ENCODE measurements around the gene FKBP5.
"Not testable (repeated sequence)": the region's sequence is repeated elsewhere in the genome, so short reads cannot be mapped to it uniquely, and the experiment has no call there.

The FKBP5 gene

GRCh38 chr6:35687658-35688604 lies 784 bp downstream of the FKBP5 start:
- DNase-seq = peak; percentile 84

GRCh38 chr6:35686873-35687555 lies 1.7 kb downstream of the FKBP5 start:
- DNase-seq = no peak

- no peak for DNase-seq
These were observed 2.3 kb downstream of the FKBP5 start for GRCh38 chr6:35686436-35686835.

- DNase-seq = no peak
These were observed 5.4 kb downstream of the FKBP5 start for GRCh38 chr6:35683267-35683666.

- DNase-seq = no peak
These were observed 7.4 kb downstream of the FKBP5 start for GRCh38 chr6:35681298-35681697.

- DNase-seq = no peak
These were observed 9.3 kb downstream of the FKBP5 start for GRCh38 chr6:35679399-35679798.

- DNase-seq = no peak
These were observed 9.9 kb downstream of the FKBP5 start for GRCh38 chr6:35678814-35679213.

DNA sequence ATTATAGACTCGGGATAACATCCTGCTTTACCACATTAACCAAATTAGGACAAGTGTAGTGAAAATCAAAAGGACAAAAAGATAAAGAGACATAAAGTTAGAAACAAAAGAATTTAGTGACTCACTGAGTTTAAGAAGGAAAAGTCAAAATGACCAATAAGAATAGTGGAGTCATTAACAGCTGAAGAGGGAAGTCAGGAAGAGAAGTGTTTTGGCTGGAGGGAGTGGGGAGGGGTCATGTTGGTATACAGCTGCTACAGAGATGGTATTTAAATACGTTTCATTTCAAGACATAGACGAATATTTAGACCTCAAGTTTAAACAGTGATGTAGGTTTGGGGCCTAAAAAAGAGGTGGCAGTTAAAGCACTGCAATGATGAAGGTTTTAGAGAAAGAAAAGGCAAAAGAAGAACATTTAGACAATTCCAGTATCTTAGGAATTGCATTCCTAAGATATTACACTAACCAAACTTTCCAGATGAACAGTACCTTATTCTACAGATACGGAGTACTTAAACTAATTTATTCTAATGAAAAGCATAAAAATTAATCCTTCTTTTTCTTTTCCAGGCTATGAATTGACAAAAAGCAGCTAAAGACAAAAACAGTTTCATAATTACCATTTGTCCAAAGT lies 10.6 kb downstream of the FKBP5 start:
- no peak for DNase-seq

DNA sequence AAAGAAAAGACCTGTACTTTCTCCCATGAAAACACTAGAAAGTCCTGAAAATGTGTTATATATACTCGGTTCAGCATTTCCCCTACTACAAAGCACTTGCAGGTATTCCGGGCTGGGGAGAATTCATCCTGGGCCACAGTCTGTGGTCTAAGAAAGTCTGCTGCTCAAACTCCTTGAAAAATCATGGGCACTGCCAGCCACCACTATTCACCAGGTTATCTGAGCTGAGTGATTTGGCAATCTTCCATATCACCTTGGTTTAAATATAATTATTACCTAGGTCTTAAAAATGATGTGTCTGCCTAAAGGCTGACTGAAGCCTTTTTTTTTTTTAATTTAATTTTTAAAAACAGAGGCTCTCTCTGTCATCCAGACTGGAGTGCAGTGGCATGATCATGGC lies 11.3 kb downstream of the FKBP5 start:
- no peak for DNase-seq

DNA sequence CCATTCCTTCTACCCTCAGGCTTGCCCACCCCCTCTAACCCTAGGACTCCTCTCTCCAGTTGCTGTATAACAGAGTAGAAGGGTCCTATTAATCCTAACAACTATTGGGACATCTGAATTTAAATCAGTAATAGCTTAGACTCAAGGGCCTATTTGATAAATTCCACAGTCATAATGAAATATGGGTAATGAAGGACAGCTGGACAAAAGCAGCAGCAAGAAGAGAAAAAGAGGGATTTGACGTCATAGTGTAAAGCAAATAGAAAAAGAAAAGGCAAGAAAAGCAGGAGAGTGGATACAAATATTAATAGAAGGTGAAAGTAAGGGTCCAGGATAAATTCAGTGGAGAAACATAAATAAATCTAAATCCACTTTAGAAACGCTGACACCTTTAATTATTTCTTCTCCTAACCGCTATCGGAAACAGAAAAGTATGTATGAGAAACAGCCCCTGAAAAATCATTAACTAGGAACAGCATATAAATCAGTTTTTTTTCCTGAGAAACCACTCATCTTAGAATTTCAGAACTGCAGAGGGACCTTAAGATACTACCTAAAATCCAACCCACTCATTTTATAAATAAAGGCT lies 12.8 kb downstream of the FKBP5 start:
- DNase-seq = no peak

GRCh38 chr6:35674594-35674993 lies 14.1 kb downstream of the FKBP5 start:
- DNase-seq = no peak

- no peak for DNase-seq
These were observed 15.0 kb downstream of the FKBP5 start for GRCh38 chr6:35673755-35674154.

GRCh38 chr6:35673284-35673666 lies 15.4 kb downstream of the FKBP5 start:
- not testable (repeated sequence) for DNase-seq

GRCh38 chr6:35670453-35670852 lies 18.3 kb downstream of the FKBP5 start:
- not testable (repeated sequence) for DNase-seq

- DNase-seq = no peak
These were observed 19.2 kb downstream of the FKBP5 start for GRCh38 chr6:35669451-35670045.

DNA sequence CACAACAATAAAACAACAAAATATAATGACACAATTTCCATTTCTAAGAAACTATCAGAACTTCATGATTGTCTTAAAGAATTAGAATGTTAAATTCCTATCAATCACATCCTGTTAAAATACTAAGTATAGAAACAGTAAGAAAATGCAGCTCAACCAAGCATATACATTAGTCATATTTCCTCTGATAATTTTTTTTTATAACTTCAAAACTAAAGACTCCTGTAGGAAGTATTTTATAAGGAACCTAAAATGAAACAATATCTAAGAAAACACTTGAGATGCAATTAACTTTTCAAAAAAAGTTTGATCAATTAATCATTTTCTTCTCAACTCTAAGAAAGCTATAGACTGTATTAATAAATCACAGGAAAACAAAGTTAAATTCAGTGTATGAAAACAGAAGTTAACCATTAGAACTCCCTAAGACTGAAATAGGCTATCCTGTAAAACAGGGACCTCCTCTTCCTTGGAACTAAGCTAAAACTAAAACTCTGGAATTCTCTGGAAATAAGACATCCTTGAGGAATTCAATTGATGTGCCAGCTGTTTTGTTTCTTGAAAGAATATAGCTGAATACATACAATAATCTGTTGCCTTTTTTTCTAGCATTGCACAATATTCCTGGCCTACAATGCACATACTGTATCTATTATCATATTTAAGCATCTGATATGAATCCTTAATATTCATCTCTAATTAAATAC lies 19.8 kb downstream of the FKBP5 start:
- DNase-seq = no peak

DNA sequence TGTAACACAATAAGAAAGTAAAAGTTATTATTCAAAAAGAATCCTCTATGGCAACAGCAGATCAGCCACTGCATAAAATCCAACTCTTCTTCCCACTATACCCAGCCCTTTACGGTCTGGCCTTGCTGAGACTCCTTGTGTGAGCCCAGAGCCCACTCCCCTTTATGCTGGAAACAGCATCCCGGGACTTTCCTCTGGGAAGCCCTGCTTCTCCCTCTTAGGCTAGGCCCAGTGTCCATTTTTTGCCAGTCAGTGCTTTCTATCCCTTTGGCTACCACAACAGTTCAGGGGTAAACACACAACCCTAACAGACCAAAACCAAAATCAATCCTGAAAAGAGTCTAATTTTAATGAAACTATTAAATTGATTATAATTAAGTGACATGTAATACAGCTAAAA lies 20.6 kb downstream of the FKBP5 start:
- no peak for DNase-seq

DNA sequence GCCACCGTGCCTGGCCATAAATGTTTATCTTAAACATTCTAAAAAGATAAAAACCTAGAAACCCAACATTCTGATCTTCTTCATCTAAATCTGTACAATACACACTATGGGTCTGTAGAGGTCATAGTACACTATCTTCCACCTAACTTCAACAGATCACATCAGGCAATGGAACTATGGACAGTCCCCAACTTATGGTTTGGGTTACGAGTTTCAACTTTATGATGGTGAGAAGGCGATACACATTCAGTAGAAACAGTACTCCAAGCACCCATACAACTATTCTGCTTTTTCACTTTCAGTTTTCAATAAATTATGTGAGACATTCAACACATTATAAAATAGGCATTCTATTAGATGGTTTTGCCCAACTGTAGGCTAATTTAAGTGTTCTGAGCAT lies 23.1 kb downstream of the FKBP5 start:
- DNase-seq = no peak

DNA sequence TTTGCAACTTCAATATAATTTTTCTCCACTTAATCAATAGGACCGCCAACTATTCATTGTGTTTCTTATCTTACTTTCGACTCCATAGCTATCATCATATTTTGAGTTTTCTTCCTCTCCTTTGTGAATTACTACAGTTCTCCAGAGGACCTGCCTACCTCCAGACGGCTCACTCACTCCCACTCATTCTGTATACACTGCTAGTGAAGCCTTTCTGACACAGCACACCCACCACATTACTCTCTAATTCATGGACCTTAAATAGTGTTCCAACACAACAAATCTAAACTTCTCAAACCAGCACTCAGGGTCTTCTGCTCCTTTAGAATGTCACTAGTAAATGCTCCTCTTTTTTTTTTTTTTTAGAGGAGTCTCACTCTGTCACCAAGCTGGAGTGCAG lies 23.8 kb downstream of the FKBP5 start:
- no peak for DNase-seq

- no peak for DNase-seq
These were observed 25.1 kb downstream of the FKBP5 start for GRCh38 chr6:35663447-35664235.

GRCh38 chr6:35662999-35663398 lies 25.7 kb downstream of the FKBP5 start:
- DNase-seq = no peak

Measured in activated CD8-positive, alpha-beta memory T cell treated with anti-CD3 and anti-CD28 coated beads, Interleukin-2, amount 50 U/mL, for 48 hours (primary cell).